Activated B cell treated with CpG ODN at 0.5 μM for 24 hours (primary cell): ENCODE results near the gene PRMT5. TPM values are rescaled to one million over a fixed set of nuclear protein-coding genes. Genes with fewer than 3 reads are reported as not detected.

Experiments used
- ATAC-seq: fragments of 200-7000 bp; cut with Tn5 transposase; one replicate; pipeline ENCODE4 v1.10.0; 2021; ENCODE audit warnings: low read depth, mild to moderate bottlenecking, moderate library complexity
- CTCF ChIA-PET: fragments of 350-600 bp; sonication (Branson Sonifier 250); formaldehyde crosslinking; loops from one replicate; lab custom pipeline; 2021; ENCODE audit warnings: antibody characterized with exemption; lab: Charles Lee
- POLR2A ChIA-PET: fragments of 350-600 bp; sonication (Branson Sonifier 250); formaldehyde crosslinking; loops from one replicate; lab custom pipeline; 2021; ENCODE audit warnings: antibody characterized with exemption; lab: Charles Lee
- DNase-seq: peaks from one replicate; pipeline ENCODE4 v3.0.0; 2022
- H3K27ac Mint-ChIP-seq: one replicate; pipeline ENCODE4 v1.8.0; 2020; ENCODE audit warnings: mixed read lengths
- H3K27me3 Mint-ChIP-seq: one replicate; pipeline ENCODE4 v1.8.0; 2021; ENCODE audit warnings: mixed read lengths
- H3K36me3 Mint-ChIP-seq: one replicate; pipeline ENCODE4 v1.8.0; 2021; ENCODE audit warnings: low read depth, mixed read lengths
- H3K4me1 Mint-ChIP-seq: one replicate; pipeline ENCODE4 v1.8.0; 2021; ENCODE audit warnings: mixed read lengths
- H3K4me3 Mint-ChIP-seq: one replicate; pipeline ENCODE4 v1.8.0; 2020; ENCODE audit warnings: mild to moderate bottlenecking, mixed read lengths
- H3K9me3 Mint-ChIP-seq: one replicate; pipeline ENCODE4 v1.8.0; 2020; ENCODE audit warnings: mixed read lengths
- CTCF ChIP-seq: fragments of 200-600 bp; IDR thresholded peaks from one replicate; pipeline ENCODE4 v1.8.0; 2022; ENCODE audit warnings: antibody characterized with exemption, mild to moderate bottlenecking
- intact Hi-C: fragments of 100-400 bp; cut with micrococcal nuclease; formaldehyde crosslinking; loops from one replicate; pipeline ENCODE4 v1.15.1; 2024
- total RNA-seq: library from RNA; stranded (reverse); gene quantifications from 2 replicates; pipeline ENCODE4 v1.2.3, GENCODE V29; 2022

The PRMT5 gene
- total RNA-seq, 1 donor from 2014 or later: 75.3 TPM

GRCh38 chr14:22875748-22876319 is 53.3 kb downstream of the PRMT5 start:
- POLR2A ChIA-PET: no interaction called here
- CTCF ChIA-PET: no interaction called here
- no peak overlapping the region for H3K27ac Mint-ChIP-seq
- peaks cover 22% of the 10 kb centered on the region for H3K4me1 Mint-ChIP-seq
- H3K4me3 Mint-ChIP-seq: no peak overlapping the region
- ATAC-seq (no peak), DNase-seq (no peak)
- H3K27me3 Mint-ChIP-seq: no peaks in the 10 kb centered on the region
- TF ChIP-seq CTCF: no peak
- intact Hi-C loops: no loop called here
- H3K36me3 Mint-ChIP-seq: peaks cover 74% of the 10 kb centered on the region
- no peaks in the 10 kb centered on the region for H3K9me3 Mint-ChIP-seq

GRCh38 chr14:22875003-22875747 is 54.0 kb downstream of the PRMT5 start:
- ChIA-PET POLR2A (no interaction called here), CTCF (interaction anchor here (5.1 kb wide), 1 partner anchor 25 kb away, joined by 70 read pairs; no protein-coding TSS in a partner anchor)
- Mint-ChIP-seq H3K27ac (no peak overlapping the region), H3K9me3 (no peaks in the 10 kb centered on the region), H3K27me3 (no peaks in the 10 kb centered on the region), H3K4me1 (peaks cover 28% of the 10 kb centered on the region), H3K36me3 (peaks cover 72% of the 10 kb centered on the region), H3K4me3 (no peak overlapping the region)
- intact Hi-C loops: no loop called here
- DNase-seq: no peak
- no peak for ATAC-seq
- TF ChIP-seq CTCF: no peak

GRCh38 chr14:22872833-22873520 is 56.2 kb downstream of the PRMT5 start:
- CTCF ChIA-PET: interaction anchor here (1.0 to 5.1 kb wide), 16 partner anchors 11 to 303 kb away, joined by 3 to 103 read pairs (median 6); partner anchors contain the start of genes AJUBA, HAUS4, OXA1L and PRMT5
- no peak for TF ChIP-seq CTCF
- Mint-ChIP-seq H3K27ac (peak overlapping the region; percentile 89), H3K27me3 (no peaks in the 10 kb centered on the region), H3K4me3 (peak overlapping the region; percentile 89), H3K9me3 (no peaks in the 10 kb centered on the region), H3K36me3 (peaks cover 53% of the 10 kb centered on the region), H3K4me1 (peaks cover 33% of the 10 kb centered on the region)
- DNase-seq (no peak), ATAC-seq (no peak)
- intact Hi-C loops: loop anchor here (1.0 to 5.0 kb wide), 5 partner anchors 14 to 184 kb away; partner anchors contain the start of genes CDH24 and HAUS4
- POLR2A ChIA-PET: interaction anchor here (0.5 to 4.7 kb wide), 17 partner anchors 8 to 455 kb away, joined by 3 to 140 read pairs (median 6); partner anchors contain the start of genes ACIN1, C14orf119, DAD1 and MRPL52

- Mint-ChIP-seq H3K4me1 (peaks cover 33% of the 10 kb centered on the region), H3K36me3 (peaks cover 45% of the 10 kb centered on the region), H3K4me3 (peak overlapping the region; percentile 89), H3K9me3 (no peaks in the 10 kb centered on the region), H3K27me3 (no peaks in the 10 kb centered on the region), H3K27ac (peak overlapping the region; percentile 92)
- ChIA-PET POLR2A (interaction anchor here (0.5 to 4.7 kb wide), 26 partner anchors 8 to 1263 kb away, joined by 3 to 140 read pairs (median 6); partner anchors contain the start of genes ACIN1, C14orf119, DAD1 and MRPL52), CTCF (interaction anchor here (0.9 to 5.1 kb wide), 17 partner anchors 10 to 305 kb away, joined by 3 to 103 read pairs (median 5); partner anchors contain the start of genes AJUBA, OXA1L, RBM23 and REM2)
- intact Hi-C loops: loop anchor here (1.0 to 5.0 kb wide), 5 partner anchors 15 to 185 kb away; partner anchors contain the start of genes CDH24 and HAUS4
- DNase-seq (peak; percentile 69), ATAC-seq (peak; percentile 22)
- TF ChIP-seq CTCF: no peak
These were observed 56.9 kb downstream of the PRMT5 start for GRCh38 chr14:22872033-22872832.
